HCT116 (cell line): ENCODE data around the gene KRTAP24-1. TPM values are rescaled to one million over a fixed set of nuclear protein-coding genes. Genes with fewer than 3 reads are reported as not detected.

Source experiments
- ATAC-seq: fragments of 200-7000 bp; cut with Tn5 transposase; 2 replicates; pipeline ENCODE4 v1.9.1; 2020; ENCODE audit warnings: mild to moderate bottlenecking, moderate library complexity
- BruUV-seq: library from RNA; stranded (reverse); fragments of 400-500 nt; replicated peaks from 2 replicates; lab custom pipeline; 2021; lab: Mats Ljungman, UMichigan
- CTCF ChIA-PET: fragments of 300-600 bp; sonication (Branson Sonifier 250); formaldehyde crosslinking; loops from one replicate; lab custom pipeline; 2021; ENCODE audit warnings: antibody characterized with exemption; lab: Charles Lee
- POLR2A ChIA-PET: fragments of 300-600, 350-600 bp; sonication (Branson Sonifier 250); formaldehyde crosslinking; loops from one replicate; lab custom pipeline; 2021; ENCODE audit warnings: antibody characterized with exemption; lab: Charles Lee
- RAD21 ChIA-PET, 2 experiments: fragments of 300-600 bp; sonication (Branson Sonifier 250); formaldehyde crosslinking; loops; one replicate each; lab custom pipeline; 2023; ENCODE audit warnings: low total read pairs in 2 of 2; ENCODE audit not compliant: uncharacterized antibody in 2 of 2, unreplicated experiment in 2 of 2, low non-redundant PET in 1 of 2; lab: Charles Lee
- DNase-seq: peaks from one replicate; pipeline ENCODE4 v3.0.0-alpha.2; 2010; ENCODE audit warnings: low read depth, low spot score
- H2AFZ ChIP-seq: fragments of 200-600 bp; shearing (Covaris generic), sonication (generic); 2 replicates; pipeline ENCODE4 v1.6.1; 2017; ENCODE audit warnings: low read depth, mixed run types, mixed read lengths, antibody characterized with exemption, low read length; ENCODE audit not compliant: poor library complexity, severe bottlenecking
- H3K27ac ChIP-seq: 2 replicates; pipeline ENCODE4 v1.5.1; 2012; ENCODE audit warnings: low read depth, low read length
- H3K27me3 ChIP-seq: fragments of 200-600 bp; sonication (generic); 2 replicates; pipeline ENCODE4 v1.6.1; 2016; ENCODE audit warnings: mixed run types, low read length, mixed read lengths; ENCODE audit not compliant: insufficient read depth
- H3K36me3 ChIP-seq, 2 experiments: fragments of 200-500 bp in 1 of 2; fragments of 200-600 bp in 1 of 2; sonication (Bioruptor generic) in 1 of 2; sonication (generic) in 1 of 2; 2 replicates each; pipeline versions ENCODE4 v1.5.1 to v1.6.1; 2014 to 2016; ENCODE audit warnings: low read length in 2 of 2, inconsistent platforms in 1 of 2, mixed read lengths in 1 of 2, mixed run types in 1 of 2; ENCODE audit not compliant: insufficient read depth in 2 of 2, control insufficient read depth in 1 of 2
- H3K4me1 ChIP-seq, 2 experiments: fragments of 200-600 bp in 1 of 2; sonication (generic) in 1 of 2; 2 replicates each; pipeline versions ENCODE4 v1.5.1 to v1.6.1; 2012 to 2017; ENCODE audit warnings: low read length in 2 of 2, inconsistent platforms in 1 of 2, mild to moderate bottlenecking in 1 of 2, mixed read lengths in 1 of 2, mixed run types in 1 of 2, moderate library complexity in 1 of 2; ENCODE audit not compliant: insufficient read depth in 2 of 2, control insufficient read depth in 1 of 2
- H3K4me2 ChIP-seq: fragments of 200-600 bp; sonication (generic); 2 replicates; pipeline ENCODE4 v1.6.1; 2017; ENCODE audit warnings: mixed run types, low read length, mixed read lengths
- H3K4me3 ChIP-seq, 2 experiments: fragments of 200-600 bp in 1 of 2; sonication (generic) in 1 of 2; replicated peaks in 1 of 2; 2 replicates each; pipeline ENCODE4 v1.5.1; 2011 to 2016; ENCODE audit warnings: low read length in 2 of 2, control low read depth in 1 of 2, low read depth in 1 of 2, mild to moderate bottlenecking in 1 of 2, mixed read lengths in 1 of 2, mixed run types in 1 of 2
- H3K79me2 ChIP-seq: fragments of 200-600 bp; sonication (generic); 2 replicates; pipeline ENCODE4 v1.6.1; 2017; ENCODE audit warnings: mild to moderate bottlenecking, mixed run types, low read length, moderate library complexity, mixed read lengths; ENCODE audit not compliant: insufficient read depth
- H3K9ac ChIP-seq: fragments of 200-600 bp; sonication (generic); 2 replicates; pipeline ENCODE4 v1.6.1; 2016; ENCODE audit warnings: low read length, mixed read lengths
- H3K9me2 ChIP-seq: fragments of 200-600 bp; sonication (generic), shearing (Covaris generic); 2 replicates; pipeline ENCODE4 v1.6.1; 2017; ENCODE audit warnings: mixed run types, mild to moderate bottlenecking, moderate library complexity; ENCODE audit not compliant: insufficient read depth
- H3K9me3 ChIP-seq, 2 experiments: fragments of 200-500 bp in 1 of 2; fragments of 200-600 bp in 1 of 2; sonication (Bioruptor generic) in 1 of 2; sonication (generic) in 1 of 2; 2 replicates each; pipeline ENCODE4 v1.6.1; 2014 to 2017; ENCODE audit warnings: low read length in 2 of 2, mixed read lengths in 2 of 2, inconsistent platforms in 1 of 2, low read depth in 1 of 2, mild to moderate bottlenecking in 1 of 2, mixed run types in 1 of 2, moderate library complexity in 1 of 2; ENCODE audit not compliant: control insufficient read depth in 1 of 2, insufficient read depth in 1 of 2
- H4K20me1 ChIP-seq: fragments of 200-600 bp; sonication (generic), shearing (Covaris generic); 2 replicates; pipeline ENCODE4 v1.6.1; 2017; ENCODE audit warnings: mixed run types, mild to moderate bottlenecking, moderate library complexity; ENCODE audit not compliant: insufficient read depth
- CBX3 ChIP-seq: IDR thresholded peaks from 2 replicates; pipeline ENCODE4 v1.6.1; 2012; ENCODE audit warnings: low read depth
- CTCF ChIP-seq, 3 experiments: fragments of 200-600 bp in 1 of 3; sonication (generic) in 1 of 3; IDR thresholded peaks in 2 of 3; conservative IDR thresholded peaks in 1 of 3; 2 replicates each; pipeline ENCODE4 v1.5.1; 2012 to 2017; ENCODE audit warnings: low read depth in 2 of 3, low read length in 2 of 3, antibody characterized with exemption in 1 of 3, borderline replicate concordance in 1 of 3, control low read depth in 1 of 3, mild to moderate bottlenecking in 1 of 3, mixed read lengths in 1 of 3, mixed run types in 1 of 3, moderate library complexity in 1 of 3; ENCODE audit not compliant: insufficient read depth in 1 of 3
- EGR1 ChIP-seq: IDR thresholded peaks from 2 replicates; pipeline ENCODE4 v1.6.1; 2012; ENCODE audit warnings: low read depth
- ELF1 ChIP-seq: IDR thresholded peaks from 2 replicates; pipeline ENCODE4 v1.6.1; 2012; ENCODE audit warnings: low read depth, borderline replicate concordance
- FOSL1 ChIP-seq: IDR thresholded peaks from 2 replicates; pipeline ENCODE4 v1.6.1; 2012; ENCODE audit warnings: low read depth
- JUND ChIP-seq: IDR thresholded peaks from 2 replicates; pipeline ENCODE4 v1.6.1; 2012
- MAX ChIP-seq: IDR thresholded peaks from 2 replicates; pipeline ENCODE4 v1.6.1; 2012
- POLR2A ChIP-seq: IDR thresholded peaks from 2 replicates; pipeline ENCODE4 v1.7.0; 2011; ENCODE audit warnings: borderline replicate concordance; ENCODE audit not compliant: insufficient read depth, insufficient read length; ENCODE audit errors: extremely low read depth
- RAD21 ChIP-seq: IDR thresholded peaks from 2 replicates; pipeline ENCODE4 v1.6.1; 2012; ENCODE audit warnings: low read depth, mild to moderate bottlenecking
- REST ChIP-seq: IDR thresholded peaks from 2 replicates; pipeline ENCODE4 v1.6.1; 2012; ENCODE audit warnings: low read depth
- SIN3A ChIP-seq: IDR thresholded peaks from 2 replicates; pipeline ENCODE4 v1.6.1; 2012; ENCODE audit warnings: low read depth
- SP1 ChIP-seq: IDR thresholded peaks from 2 replicates; pipeline ENCODE4 v1.6.1; 2012; ENCODE audit warnings: low read depth
- SRF ChIP-seq: IDR thresholded peaks from 2 replicates; pipeline ENCODE4 v1.6.1; 2012; ENCODE audit warnings: low read depth
- TCF7L2 ChIP-seq: IDR thresholded peaks from 2 replicates; pipeline ENCODE4 v1.7.0; 2011; ENCODE audit warnings: borderline replicate concordance, inconsistent platforms; ENCODE audit not compliant: insufficient read depth, insufficient read length; ENCODE audit errors: extremely low read depth
- ZBTB33 ChIP-seq: IDR thresholded peaks from 2 replicates; pipeline ENCODE4 v1.6.1; 2011; ENCODE audit warnings: mild to moderate bottlenecking, low read length, moderate library complexity; ENCODE audit not compliant: insufficient replicate concordance; ENCODE audit errors: extremely low read depth
- ZNF274 ChIP-seq: fragments of 200-500 bp; sonication (Bioruptor generic); IDR thresholded peaks from 2 replicates; pipeline ENCODE4 v1.6.1; 2014; ENCODE audit warnings: mild to moderate bottlenecking, low read depth, low read length, inconsistent platforms
- intact Hi-C: fragments of 100-400 bp; cut with micrococcal nuclease; formaldehyde crosslinking; loops from 2 replicates; pipeline ENCODE4 v1.10.0; 2022
- total RNA-seq: library from RNA; stranded (reverse); gene quantifications from one replicate; pipeline ENCODE4 v1.2.1, GENCODE V29; 2021; ENCODE audit not compliant: unreplicated experiment

Gene KRTAP24-1
- total RNA-seq, 1 experiment from 2014 or later, result not detected

- no peak for TF ChIP-seq CTCF (IDR thresholded peaks at IDR 0.05 in 2 of 3, conservative IDR thresholded peaks at IDR 0.05 in 1 of 3; ENCODE audit: borderline replicate concordance in 1 of 3, insufficient read depth in 1 of 3, low read depth in 2 of 3, low read length in 2 of 3)
Observed at GRCh38 chr21:30234643-30235042, 48.1 kb downstream of the KRTAP24-1 start (continued).

- no peaks in the 10 kb centered on the region for H4K20me1 ChIP-seq
- CTCF ChIA-PET, result no interaction called here
- TF ChIP-seq SRF (no peak), TCF7L2 (no peak), JUND (no peak), CTCF (IDR thresholded peaks at IDR 0.05 in 2 of 3, conservative IDR thresholded peaks at IDR 0.05 in 1 of 3; ENCODE audit: borderline replicate concordance in 1 of 3, insufficient read depth in 1 of 3, low read depth in 2 of 3, low read length in 2 of 3) (no peak), MAX (no peak), EGR1 (no peak), REST (no peak), ZBTB33 (no peak), ELF1 (no peak), SP1 (no peak), ZNF274 (no peak), POLR2A (no peak), RAD21 (no peak), SIN3A (no peak), FOSL1 (no peak), CBX3 (no peak)
Observed at GRCh38 chr21:30234050-30234449, 48.7 kb downstream of the KRTAP24-1 start.

More at GRCh38 chr21:30234050-30234449, 48.7 kb downstream of the KRTAP24-1 start:
- intact Hi-C loops, result no loop called here
- no peak for ATAC-seq
- H3K9me3 ChIP-seq, result peaks cover 7 to 15% of the 10 kb centered on the region in 2 experiments; a peak in 2 of 4 replicates
- no peak overlapping the region for H3K4me2 ChIP-seq
- H3K9ac ChIP-seq, result no peak overlapping the region
- H3K9me2 ChIP-seq, result no peaks in the 10 kb centered on the region
- no peak overlapping the region for H3K4me3 ChIP-seq
- no peaks in the 10 kb centered on the region for H3K4me1 ChIP-seq
- H3K27ac ChIP-seq, result no peak overlapping the region
- H2AFZ ChIP-seq, result no peak overlapping the region
- DNase-seq, result no peak
- RAD21 ChIA-PET, result no interaction called here
- no peaks in the 10 kb centered on the region for H3K36me3 ChIP-seq
- H3K27me3 ChIP-seq, result no peaks in the 10 kb centered on the region
- POLR2A ChIA-PET, result no interaction called here
- no peaks in the 10 kb centered on the region for H3K79me2 ChIP-seq
- no TSS peak for BruUV-seq
